Ishikawa (cell line): ENCODE results near the gene PPFIBP1.
A peak's percentile ranks its signal among the peaks of the same experiment; 100 is the strongest.

ENCODE experiments used
- CEBPB ChIP-seq: IDR thresholded peaks from 2 replicates; pipeline ENCODE4 v1.6.1; 2012
- CREB1 ChIP-seq: IDR thresholded peaks from 2 replicates; pipeline ENCODE4 v1.6.1; 2012; ENCODE audit warnings: low read depth
- EGR1 ChIP-seq: IDR thresholded peaks from 2 replicates; pipeline ENCODE4 v1.6.1; 2012
- EP300 ChIP-seq: IDR thresholded peaks from 2 replicates; pipeline ENCODE4 v1.6.1; 2012; ENCODE audit warnings: borderline replicate concordance
- FOXM1 ChIP-seq: IDR thresholded peaks from 2 replicates; pipeline ENCODE4 v1.6.1; 2012; ENCODE audit warnings: low read depth, borderline replicate concordance
- NFIC ChIP-seq: IDR thresholded peaks from 2 replicates; pipeline ENCODE4 v1.6.1; 2012
- RAD21 ChIP-seq: IDR thresholded peaks from 2 replicates; pipeline ENCODE4 v1.6.1; 2012; ENCODE audit warnings: low read depth
- REST ChIP-seq: IDR thresholded peaks from 2 replicates; pipeline ENCODE4 v1.6.1; 2012; ENCODE audit warnings: low read depth, mild to moderate bottlenecking
- TAF1 ChIP-seq: IDR thresholded peaks from 2 replicates; pipeline ENCODE4 v1.6.1; 2012; ENCODE audit warnings: low read depth, mild to moderate bottlenecking
- TCF12 ChIP-seq: IDR thresholded peaks from 2 replicates; pipeline ENCODE4 v1.6.1; 2012; ENCODE audit warnings: low read depth
- TEAD4 ChIP-seq: IDR thresholded peaks from 2 replicates; pipeline ENCODE4 v1.6.1; 2012
- YY1 ChIP-seq: IDR thresholded peaks from 2 replicates; pipeline ENCODE4 v1.6.1; 2012; ENCODE audit warnings: low read depth
- ZBTB7A ChIP-seq: IDR thresholded peaks from 2 replicates; pipeline ENCODE4 v1.6.1; 2012; ENCODE audit warnings: low read depth
- TF ChIP-seq, protein P1 (sequence below): IDR thresholded peaks from 2 replicates; pipeline ENCODE4 v1.6.1; 2012
- TF ChIP-seq, protein P2 (sequence below): IDR thresholded peaks from 2 replicates; pipeline ENCODE4 v1.6.1; 2012

PPFIBP1 gene

GRCh38 chr12:27537855-27538675 lies 14.1 kb downstream of the PPFIBP1 start:
- TF ChIP-seq, protein P1, sequence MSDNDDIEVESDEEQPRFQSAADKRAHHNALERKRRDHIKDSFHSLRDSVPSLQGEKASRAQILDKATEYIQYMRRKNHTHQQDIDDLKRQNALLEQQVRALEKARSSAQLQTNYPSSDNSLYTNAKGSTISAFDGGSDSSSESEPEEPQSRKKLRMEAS = no peak
- no peak for TF ChIP-seq TAF1
- TF ChIP-seq, protein P2, sequence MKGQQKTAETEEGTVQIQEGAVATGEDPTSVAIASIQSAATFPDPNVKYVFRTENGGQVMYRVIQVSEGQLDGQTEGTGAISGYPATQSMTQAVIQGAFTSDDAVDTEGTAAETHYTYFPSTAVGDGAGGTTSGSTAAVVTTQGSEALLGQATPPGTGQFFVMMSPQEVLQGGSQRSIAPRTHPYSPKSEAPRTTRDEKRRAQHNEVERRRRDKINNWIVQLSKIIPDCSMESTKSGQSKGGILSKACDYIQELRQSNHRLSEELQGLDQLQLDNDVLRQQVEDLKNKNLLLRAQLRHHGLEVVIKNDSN = no peak
- TF ChIP-seq EP300 = no peak
- TF ChIP-seq FOXM1 = no peak
- TF ChIP-seq CEBPB = no peak
- TF ChIP-seq TCF12 = no peak
- TF ChIP-seq RAD21 = no peak
- TF ChIP-seq ZBTB7A = no peak
- TF ChIP-seq TEAD4 = no peak
- no peak for TF ChIP-seq YY1
- no peak for TF ChIP-seq EGR1
- TF ChIP-seq REST = no peak
- no peak for TF ChIP-seq NFIC
- no peak for TF ChIP-seq CREB1

- no peak for TF ChIP-seq TEAD4
- TF ChIP-seq NFIC = no peak
- no peak for TF ChIP-seq REST
- TF ChIP-seq TAF1 = no peak
- TF ChIP-seq EGR1 = no peak
- TF ChIP-seq, protein P1 = no peak
- no peak for TF ChIP-seq FOXM1
- TF ChIP-seq EP300 = no peak
- TF ChIP-seq CREB1 = no peak
- TF ChIP-seq ZBTB7A = no peak
- no peak for TF ChIP-seq YY1
Measured at GRCh38 chr12:27539191-27539631, 15.2 kb downstream of the PPFIBP1 start.

DNA sequence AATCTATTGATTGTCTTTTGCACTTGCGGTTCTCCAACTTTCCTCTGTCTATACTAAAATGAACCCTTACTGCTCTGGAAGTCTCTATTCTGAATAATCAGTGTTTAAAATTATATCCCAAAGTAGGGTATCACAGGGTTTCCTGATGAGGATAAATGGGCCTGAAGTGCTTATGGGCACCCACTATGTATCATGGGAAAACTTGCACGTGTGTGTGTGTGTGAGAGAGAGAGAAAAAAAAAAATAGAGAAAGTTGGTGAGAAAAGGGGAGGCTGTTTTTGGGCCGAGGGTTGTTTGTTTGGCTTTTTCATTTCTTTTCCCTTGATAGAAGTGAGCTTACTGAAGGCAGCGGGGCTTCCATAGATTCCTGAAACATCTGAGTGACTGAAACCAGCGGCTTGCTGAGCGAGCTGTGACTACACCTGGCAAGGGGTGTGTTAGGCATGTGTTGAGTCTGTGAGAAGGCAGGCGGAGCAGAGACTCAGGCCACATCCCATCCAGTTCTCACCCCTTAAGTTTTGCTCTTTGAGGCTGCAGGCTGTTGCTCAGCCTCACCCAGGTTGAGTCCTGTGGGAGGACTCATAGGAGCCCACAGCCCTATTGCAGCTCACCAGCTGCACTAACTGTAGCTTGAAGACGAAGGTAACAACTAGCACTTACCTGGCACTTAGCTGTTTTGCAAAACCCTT lies 17.2 kb downstream of the PPFIBP1 start:
- TF ChIP-seq TCF12 (peak; percentile 42; the same call in 1 of the 2 replicates), ZBTB7A (no peak), CEBPB (no peak), TAF1 (no peak), EP300 (no peak), CREB1 (no peak), YY1 (0 out of 2 replicates have a peak, but pooled peaks have one; percentile 11)
- TF ChIP-seq, protein P2 = 0 out of 2 replicates have a peak, but pooled peaks have one; percentile 12
- TF ChIP-seq, protein P1 = peak; percentile 80

DNA sequence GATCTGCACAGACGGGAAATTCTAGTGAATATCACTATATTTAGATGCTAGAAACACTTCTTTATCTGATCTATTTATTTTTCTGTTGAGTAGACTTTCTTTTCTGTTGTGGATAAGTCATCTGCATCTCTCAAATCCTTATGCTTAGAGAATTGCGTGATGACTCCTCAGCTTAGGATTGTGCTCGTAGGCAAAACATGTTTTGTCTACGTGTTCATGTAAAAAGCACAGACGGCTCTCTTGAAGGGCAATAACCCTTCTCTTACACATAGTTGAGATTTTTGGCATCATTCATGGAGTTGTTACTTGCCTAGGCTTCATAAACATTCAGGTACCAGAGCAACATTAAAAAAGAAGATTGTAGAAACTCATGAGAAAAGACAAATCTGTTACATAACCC lies 18.6 kb downstream of the PPFIBP1 start:
- TF ChIP-seq CEBPB (no peak), REST (no peak), YY1 (no peak), RAD21 (no peak), TAF1 (no peak), EP300 (no peak)
